Liver (tissue), 9 donors: ENCODE measurements around the gene GRIP2. TPM values are rescaled to one million over a fixed set of nuclear protein-coding genes. Genes with fewer than 3 reads are reported as not detected.

ENCODE experiments used
- DNase-seq: peaks from one replicate; pipeline ENCODE4 v3.0.0-alpha.2; 2017; ENCODE audit warnings: low spot score
- H3K27ac ChIP-seq, 2 donors: one replicate each; pipeline ENCODE4 v1.7.0; 2013; ENCODE audit warnings: inconsistent platforms in 2 of 2, low read length in 2 of 2, control low read depth in 1 of 2, low read depth in 1 of 2, mild to moderate bottlenecking in 1 of 2
- H3K27me3 ChIP-seq, 4 donors: one replicate each; pipeline versions ENCODE4 v1.6.1 to v1.7.0; 2013; ENCODE audit warnings: low read length in 3 of 4, inconsistent platforms in 1 of 4, mild to moderate bottlenecking in 1 of 4, moderate library complexity in 1 of 4; ENCODE audit not compliant: control insufficient read depth in 4 of 4, insufficient read depth in 4 of 4
- H3K36me3 ChIP-seq, 4 donors: one replicate each; pipeline versions ENCODE4 v1.6.1 to v1.7.0; 2013; ENCODE audit warnings: low read length in 3 of 4, mild to moderate bottlenecking in 3 of 4, low read depth in 1 of 4, moderate library complexity in 1 of 4; ENCODE audit not compliant: control insufficient read depth in 4 of 4, insufficient read depth in 3 of 4
- H3K4me1 ChIP-seq, 4 donors: one replicate each; pipeline versions ENCODE4 v1.6.1 to v1.7.0; 2013; ENCODE audit warnings: low read length in 3 of 4, mild to moderate bottlenecking in 3 of 4, moderate library complexity in 1 of 4; ENCODE audit not compliant: control insufficient read depth in 4 of 4, insufficient read depth in 4 of 4
- H3K4me3 ChIP-seq, 3 donors: one replicate each; pipeline versions ENCODE4 v1.6.1 to v1.7.0; 2013; ENCODE audit warnings: low read length in 3 of 3, control low read depth in 1 of 3, low read depth in 1 of 3, mild to moderate bottlenecking in 1 of 3
- H3K9ac ChIP-seq, 2 donors: one replicate each; pipeline ENCODE4 v1.7.0; 2013; ENCODE audit warnings: low read length in 2 of 2, mild to moderate bottlenecking in 2 of 2, moderate library complexity in 2 of 2, control low read depth in 1 of 2, low read depth in 1 of 2
- H3K9me3 ChIP-seq, 4 donors: one replicate each; pipeline versions ENCODE4 v1.6.1 to v1.7.0; 2013; ENCODE audit warnings: low read length in 3 of 4; ENCODE audit not compliant: control insufficient read depth in 4 of 4
- EGR1 ChIP-seq, 2 donors: IDR thresholded peaks; 2 replicates each; pipeline ENCODE4 v1.6.1; 2016 to 2018; ENCODE audit warnings: antibody characterized with exemption in 2 of 2, low read depth in 2 of 2
- FOXA1 ChIP-seq: IDR thresholded peaks from 2 replicates; pipeline ENCODE4 v1.6.1; 2016; ENCODE audit warnings: antibody characterized with exemption
- FOXA2 ChIP-seq: IDR thresholded peaks from 2 replicates; pipeline ENCODE4 v1.6.1; 2016; ENCODE audit warnings: antibody characterized with exemption
- GABPA ChIP-seq, 2 donors: IDR thresholded peaks in 1 of 2; conservative IDR thresholded peaks in 1 of 2; 2 replicates each; pipeline ENCODE4 v1.6.1; 2016; ENCODE audit warnings: antibody characterized with exemption in 2 of 2, mild to moderate bottlenecking in 1 of 2, moderate library complexity in 1 of 2
- HNF4A ChIP-seq, 2 donors: conservative IDR thresholded peaks; 2 replicates each; pipeline ENCODE4 v1.6.1; 2016; ENCODE audit warnings: antibody characterized with exemption in 2 of 2, mild to moderate bottlenecking in 2 of 2
- HNF4G ChIP-seq: IDR thresholded peaks from 2 replicates; pipeline ENCODE4 v1.6.1; 2016; ENCODE audit warnings: antibody characterized with exemption
- JUND ChIP-seq, 2 donors: IDR thresholded peaks; 2 replicates each; pipeline ENCODE4 v1.6.1; 2016; ENCODE audit warnings: antibody characterized with exemption in 2 of 2
- NR2F2 ChIP-seq: IDR thresholded peaks from 2 replicates; pipeline ENCODE4 v1.6.1; 2016; ENCODE audit warnings: antibody characterized with exemption
- RAD21 ChIP-seq, 2 donors: IDR thresholded peaks; 2 replicates each; pipeline ENCODE4 v1.6.1; 2016; ENCODE audit warnings: antibody characterized with exemption in 2 of 2, mild to moderate bottlenecking in 2 of 2
- RXRA ChIP-seq, 2 donors: IDR thresholded peaks; 2 replicates each; pipeline ENCODE4 v1.6.1; 2017 to 2018; ENCODE audit warnings: antibody characterized with exemption in 2 of 2, mild to moderate bottlenecking in 1 of 2
- SP1 ChIP-seq: IDR thresholded peaks from 2 replicates; pipeline ENCODE4 v1.6.1; 2018; ENCODE audit warnings: antibody characterized with exemption, mild to moderate bottlenecking
- TAF1 ChIP-seq: conservative IDR thresholded peaks from 2 replicates; pipeline ENCODE4 v1.6.1; 2016; ENCODE audit warnings: antibody characterized with exemption, mild to moderate bottlenecking
- WGBS: extraction: QIAGEN DNeasy Blood & Tissue Kit; methylation state at CpG from one replicate; pipeline ENCODE4 v1.1.7; 2013; 5-methylcytosine and 5-hydroxymethylcytosine counted together
- polyA plus RNA-seq, 2 donors: library from polyadenylated mRNA; stranded (reverse) in 1 of 2; unstranded in 1 of 2; fragments of 200-250 nt in 1 of 2; fragments of >200 nt in 1 of 2; fragmentation: Nextera tagmentation in 1 of 2; extraction: Ambion mirVana in 1 of 2; gene quantifications; one replicate each; pipeline versions ENCODE4 v1.2.1 to v1.2.3, GENCODE V29; 2013 to 2015
- total RNA-seq, 2 donors: library from RNA; depleted of rRNA; stranded (reverse); fragments of >200 nt; gene quantifications; one replicate each; pipeline ENCODE4 v1.2.3, GENCODE V29; 2014
- TF ChIP-seq, protein P1 (sequence below): fragments of 150-350 bp; IDR thresholded peaks from 2 replicates; pipeline ENCODE4 v1.5.1; 2017; ENCODE audit warnings: improper control_type of control experiment, low read depth, low read length; ENCODE audit not compliant: missing input control
- TF ChIP-seq, protein P2 (sequence below): IDR thresholded peaks from 2 replicates; pipeline ENCODE4 v1.6.1; 2016; ENCODE audit warnings: antibody characterized with exemption
- TF ChIP-seq, protein P3 (sequence below): IDR thresholded peaks from 2 replicates; pipeline ENCODE4 v1.6.1; 2016; ENCODE audit warnings: antibody characterized with exemption, mild to moderate bottlenecking
- TF ChIP-seq, protein P4 (sequence below): IDR thresholded peaks from 2 replicates; pipeline ENCODE4 v1.6.1; 2016; ENCODE audit warnings: antibody characterized with exemption
- TF ChIP-seq, protein P5 (sequence below): IDR thresholded peaks from 2 replicates; pipeline ENCODE4 v1.6.1; 2016; ENCODE audit warnings: antibody characterized with exemption
- donor health status: healthy.
- donor health status: healthy.
- donor health status: healthy.
- donor health status: healthy.
- donor health status: healthy.

The GRIP2 gene
- total and polyA plus RNA-seq, 4 donors, result 0.05 to 0.33 (median 0.09) TPM; not detected in 1

DNA sequence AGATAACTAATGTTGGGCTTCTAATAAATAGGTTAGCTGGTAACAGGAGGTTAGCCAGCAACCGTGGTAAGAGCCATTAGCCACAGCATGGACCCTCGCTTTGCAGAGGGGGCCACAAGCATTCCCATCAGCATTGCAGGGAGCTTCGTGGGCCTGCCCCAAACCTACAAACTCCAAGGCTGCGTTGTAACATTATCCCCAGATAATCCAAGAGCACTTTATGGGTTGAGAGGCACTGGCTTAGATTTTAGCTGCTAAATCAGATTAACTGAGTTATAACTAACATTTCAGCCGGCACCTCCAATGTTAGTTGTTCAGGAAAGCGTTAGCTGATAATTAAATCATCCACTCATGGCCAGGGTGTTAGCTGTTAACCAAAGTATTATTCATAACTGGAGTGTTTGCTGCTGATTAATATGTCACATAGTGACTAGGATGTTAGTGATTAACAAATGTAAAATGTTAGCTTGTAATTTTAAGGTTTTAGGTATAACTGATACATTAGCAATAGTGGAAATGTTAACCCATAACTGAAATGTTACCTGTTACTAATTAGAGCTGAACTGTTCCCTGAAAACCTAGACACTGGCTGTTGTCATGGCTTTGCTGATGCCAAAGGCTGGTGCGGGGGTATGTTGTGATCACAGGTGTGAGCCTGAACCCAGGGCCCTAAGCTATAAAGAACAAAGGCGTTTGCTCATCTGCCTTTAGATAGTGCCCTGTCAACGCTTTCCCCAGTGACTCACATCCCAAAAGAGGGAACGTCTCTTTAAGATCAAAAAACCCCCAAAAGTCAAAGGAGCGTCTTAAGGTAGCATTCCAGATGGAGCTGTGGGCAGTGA is 81.5 kb downstream of the GRIP2 start:
- Histone ChIP-seq H3K27me3 (peaks cover 0 to 4% (median 0%) of the 10 kb centered on the region in 4 donors), H3K9me3 (no peaks in the 10 kb centered on the region), H3K4me3 (no peak overlapping the region), H3K4me1 (no peaks in the 10 kb centered on the region), H3K27ac (no peak overlapping the region), H3K9ac (no peak overlapping the region), H3K36me3 (no peaks in the 10 kb centered on the region)
- DNase-seq, result no peak
- TF ChIP-seq TAF1 (no peak), FOXA2 (no peak)
- WGBS, result 87% methylated on average over 11 of the region's 11 CpGs

DNA sequence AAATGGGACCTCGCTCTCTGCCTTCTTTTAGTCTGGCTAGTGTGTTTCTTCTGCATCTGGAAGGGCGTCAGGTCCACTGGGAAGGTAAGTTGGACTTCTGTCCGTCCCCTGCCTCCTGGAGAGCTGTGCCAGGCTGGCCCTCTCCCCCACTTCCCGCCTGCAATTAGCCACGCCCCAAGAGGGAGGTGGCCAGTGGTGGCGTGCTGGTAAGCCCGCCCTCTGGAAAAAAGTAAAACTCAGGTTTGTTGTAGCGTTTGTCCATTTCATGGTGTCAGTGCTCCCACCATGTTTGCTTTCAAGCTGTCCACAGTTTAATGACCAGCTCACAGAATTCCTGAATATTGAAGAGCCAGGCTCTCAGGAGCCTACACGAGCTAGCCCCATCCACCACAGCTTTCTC is 82.1 kb downstream of the GRIP2 start:
- H3K27ac ChIP-seq, result no peak overlapping the region
- 47% methylated on average over 9 of the region's 9 CpGs for WGBS
- peak; percentile 61 for DNase-seq

More for the DNA sequence above, 82.1 kb downstream of the GRIP2 start:
- peaks cover 0 to 4% (median 0%) of the 10 kb centered on the region in 4 donors for H3K27me3 ChIP-seq
- no peak overlapping the region for H3K9ac ChIP-seq
- TF ChIP-seq RXRA (IDR thresholded peaks at IDR 0.05) (no peak), GABPA (IDR thresholded peaks at IDR 0.05 in 1 of 2, conservative IDR thresholded peaks at IDR 0.05 in 1 of 2) (no peak), NR2F2 (no peak), RAD21 (IDR thresholded peaks at IDR 0.05) (no peak), SP1 (no peak), EGR1 (IDR thresholded peaks at IDR 0.05; ENCODE audit: low read depth in 2 of 2) (no peak), TAF1 (no peak), JUND (IDR thresholded peaks at IDR 0.05) (no peak), FOXA1 (no peak), HNF4A (conservative IDR thresholded peaks at IDR 0.05) (no peak), HNF4G (no peak)
- TF ChIP-seq, protein P1, sequence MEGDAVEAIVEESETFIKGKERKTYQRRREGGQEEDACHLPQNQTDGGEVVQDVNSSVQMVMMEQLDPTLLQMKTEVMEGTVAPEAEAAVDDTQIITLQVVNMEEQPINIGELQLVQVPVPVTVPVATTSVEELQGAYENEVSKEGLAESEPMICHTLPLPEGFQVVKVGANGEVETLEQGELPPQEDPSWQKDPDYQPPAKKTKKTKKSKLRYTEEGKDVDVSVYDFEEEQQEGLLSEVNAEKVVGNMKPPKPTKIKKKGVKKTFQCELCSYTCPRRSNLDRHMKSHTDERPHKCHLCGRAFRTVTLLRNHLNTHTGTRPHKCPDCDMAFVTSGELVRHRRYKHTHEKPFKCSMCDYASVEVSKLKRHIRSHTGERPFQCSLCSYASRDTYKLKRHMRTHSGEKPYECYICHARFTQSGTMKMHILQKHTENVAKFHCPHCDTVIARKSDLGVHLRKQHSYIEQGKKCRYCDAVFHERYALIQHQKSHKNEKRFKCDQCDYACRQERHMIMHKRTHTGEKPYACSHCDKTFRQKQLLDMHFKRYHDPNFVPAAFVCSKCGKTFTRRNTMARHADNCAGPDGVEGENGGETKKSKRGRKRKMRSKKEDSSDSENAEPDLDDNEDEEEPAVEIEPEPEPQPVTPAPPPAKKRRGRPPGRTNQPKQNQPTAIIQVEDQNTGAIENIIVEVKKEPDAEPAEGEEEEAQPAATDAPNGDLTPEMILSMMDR, result no peak
- TF ChIP-seq, protein P2, sequence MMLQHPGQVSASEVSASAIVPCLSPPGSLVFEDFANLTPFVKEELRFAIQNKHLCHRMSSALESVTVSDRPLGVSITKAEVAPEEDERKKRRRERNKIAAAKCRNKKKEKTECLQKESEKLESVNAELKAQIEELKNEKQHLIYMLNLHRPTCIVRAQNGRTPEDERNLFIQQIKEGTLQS, result no peak
- TF ChIP-seq, protein P3, sequence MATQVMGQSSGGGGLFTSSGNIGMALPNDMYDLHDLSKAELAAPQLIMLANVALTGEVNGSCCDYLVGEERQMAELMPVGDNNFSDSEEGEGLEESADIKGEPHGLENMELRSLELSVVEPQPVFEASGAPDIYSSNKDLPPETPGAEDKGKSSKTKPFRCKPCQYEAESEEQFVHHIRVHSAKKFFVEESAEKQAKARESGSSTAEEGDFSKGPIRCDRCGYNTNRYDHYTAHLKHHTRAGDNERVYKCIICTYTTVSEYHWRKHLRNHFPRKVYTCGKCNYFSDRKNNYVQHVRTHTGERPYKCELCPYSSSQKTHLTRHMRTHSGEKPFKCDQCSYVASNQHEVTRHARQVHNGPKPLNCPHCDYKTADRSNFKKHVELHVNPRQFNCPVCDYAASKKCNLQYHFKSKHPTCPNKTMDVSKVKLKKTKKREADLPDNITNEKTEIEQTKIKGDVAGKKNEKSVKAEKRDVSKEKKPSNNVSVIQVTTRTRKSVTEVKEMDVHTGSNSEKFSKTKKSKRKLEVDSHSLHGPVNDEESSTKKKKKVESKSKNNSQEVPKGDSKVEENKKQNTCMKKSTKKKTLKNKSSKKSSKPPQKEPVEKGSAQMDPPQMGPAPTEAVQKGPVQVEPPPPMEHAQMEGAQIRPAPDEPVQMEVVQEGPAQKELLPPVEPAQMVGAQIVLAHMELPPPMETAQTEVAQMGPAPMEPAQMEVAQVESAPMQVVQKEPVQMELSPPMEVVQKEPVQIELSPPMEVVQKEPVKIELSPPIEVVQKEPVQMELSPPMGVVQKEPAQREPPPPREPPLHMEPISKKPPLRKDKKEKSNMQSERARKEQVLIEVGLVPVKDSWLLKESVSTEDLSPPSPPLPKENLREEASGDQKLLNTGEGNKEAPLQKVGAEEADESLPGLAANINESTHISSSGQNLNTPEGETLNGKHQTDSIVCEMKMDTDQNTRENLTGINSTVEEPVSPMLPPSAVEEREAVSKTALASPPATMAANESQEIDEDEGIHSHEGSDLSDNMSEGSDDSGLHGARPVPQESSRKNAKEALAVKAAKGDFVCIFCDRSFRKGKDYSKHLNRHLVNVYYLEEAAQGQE, result no peak
- TF ChIP-seq, protein P4, sequence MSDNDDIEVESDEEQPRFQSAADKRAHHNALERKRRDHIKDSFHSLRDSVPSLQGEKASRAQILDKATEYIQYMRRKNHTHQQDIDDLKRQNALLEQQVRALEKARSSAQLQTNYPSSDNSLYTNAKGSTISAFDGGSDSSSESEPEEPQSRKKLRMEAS, result no peak
- TF ChIP-seq, protein P5, sequence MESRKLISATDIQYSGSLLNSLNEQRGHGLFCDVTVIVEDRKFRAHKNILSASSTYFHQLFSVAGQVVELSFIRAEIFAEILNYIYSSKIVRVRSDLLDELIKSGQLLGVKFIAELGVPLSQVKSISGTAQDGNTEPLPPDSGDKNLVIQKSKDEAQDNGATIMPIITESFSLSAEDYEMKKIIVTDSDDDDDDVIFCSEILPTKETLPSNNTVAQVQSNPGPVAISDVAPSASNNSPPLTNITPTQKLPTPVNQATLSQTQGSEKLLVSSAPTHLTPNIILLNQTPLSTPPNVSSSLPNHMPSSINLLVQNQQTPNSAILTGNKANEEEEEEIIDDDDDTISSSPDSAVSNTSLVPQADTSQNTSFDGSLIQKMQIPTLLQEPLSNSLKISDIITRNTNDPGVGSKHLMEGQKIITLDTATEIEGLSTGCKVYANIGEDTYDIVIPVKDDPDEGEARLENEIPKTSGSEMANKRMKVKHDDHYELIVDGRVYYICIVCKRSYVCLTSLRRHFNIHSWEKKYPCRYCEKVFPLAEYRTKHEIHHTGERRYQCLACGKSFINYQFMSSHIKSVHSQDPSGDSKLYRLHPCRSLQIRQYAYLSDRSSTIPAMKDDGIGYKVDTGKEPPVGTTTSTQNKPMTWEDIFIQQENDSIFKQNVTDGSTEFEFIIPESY, result no peak
- no peaks in the 10 kb centered on the region for H3K9me3 ChIP-seq
- H3K4me1 ChIP-seq, result no peaks in the 10 kb centered on the region
- no peaks in the 10 kb centered on the region for H3K36me3 ChIP-seq
- H3K4me3 ChIP-seq, result no peak overlapping the region
